HG03378 (cell line): Measurements from ENCODE around the gene GPX7.
"Not testable (repeated sequence)": the region's sequence is repeated elsewhere in the genome, so short reads cannot be mapped to it uniquely, and the experiment has no call there.

Source experiments
- ATAC-seq: cut with Tn5 transposase; IDR thresholded peaks from one replicate; pipeline ENCODE4 v1.9.1; 2021; ENCODE audit warnings: mild to moderate bottlenecking, moderate library complexity; ENCODE audit not compliant: unreplicated experiment

Gene GPX7

DNA sequence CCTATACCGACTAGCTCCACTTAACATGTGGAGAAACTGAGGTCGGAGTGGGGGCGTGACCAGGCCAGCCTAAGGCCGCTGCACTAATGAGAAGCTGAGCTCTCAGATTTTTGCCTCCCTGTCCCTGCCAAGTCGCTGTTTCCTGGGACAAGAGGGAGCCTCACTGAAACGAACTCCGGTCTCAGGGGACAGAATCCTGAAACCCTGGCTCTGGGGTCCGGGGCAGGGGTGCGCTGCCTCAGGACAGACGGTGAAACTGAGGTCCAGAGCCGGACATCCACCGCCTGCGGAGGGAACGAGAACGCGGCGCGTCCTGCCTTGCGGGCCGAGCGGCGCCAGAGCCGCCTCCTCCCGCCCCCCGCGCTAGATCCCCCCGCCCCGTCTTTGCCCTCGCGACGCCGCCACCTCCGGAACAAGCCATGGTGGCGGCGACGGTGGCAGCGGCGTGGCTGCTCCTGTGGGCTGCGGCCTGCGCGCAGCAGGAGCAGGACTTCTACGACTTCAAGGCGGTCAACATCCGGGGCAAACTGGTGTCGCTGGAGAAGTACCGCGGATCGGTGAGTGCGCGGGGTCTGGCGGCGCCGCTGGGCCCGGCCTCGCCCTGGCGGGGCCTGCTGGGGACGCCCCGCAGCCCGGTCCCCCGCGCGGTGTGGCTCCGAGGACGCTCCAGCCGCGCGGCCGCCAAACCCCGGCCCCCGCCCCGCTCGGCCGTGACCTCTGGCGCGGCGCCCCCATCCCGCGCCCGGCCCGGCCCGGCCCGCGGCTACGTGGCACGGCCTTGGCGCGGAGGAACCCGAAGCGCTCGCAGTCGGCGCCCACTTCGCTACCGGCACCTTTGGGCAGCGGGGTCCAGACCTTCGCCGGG is at the start of gene GPX7:
GPX7 (plus strand) TSS at position 381 of the 865 bp plus-strand sequence; CDS start at position 420, 39 bp downstream.
- no peak for ATAC-seq

DNA sequence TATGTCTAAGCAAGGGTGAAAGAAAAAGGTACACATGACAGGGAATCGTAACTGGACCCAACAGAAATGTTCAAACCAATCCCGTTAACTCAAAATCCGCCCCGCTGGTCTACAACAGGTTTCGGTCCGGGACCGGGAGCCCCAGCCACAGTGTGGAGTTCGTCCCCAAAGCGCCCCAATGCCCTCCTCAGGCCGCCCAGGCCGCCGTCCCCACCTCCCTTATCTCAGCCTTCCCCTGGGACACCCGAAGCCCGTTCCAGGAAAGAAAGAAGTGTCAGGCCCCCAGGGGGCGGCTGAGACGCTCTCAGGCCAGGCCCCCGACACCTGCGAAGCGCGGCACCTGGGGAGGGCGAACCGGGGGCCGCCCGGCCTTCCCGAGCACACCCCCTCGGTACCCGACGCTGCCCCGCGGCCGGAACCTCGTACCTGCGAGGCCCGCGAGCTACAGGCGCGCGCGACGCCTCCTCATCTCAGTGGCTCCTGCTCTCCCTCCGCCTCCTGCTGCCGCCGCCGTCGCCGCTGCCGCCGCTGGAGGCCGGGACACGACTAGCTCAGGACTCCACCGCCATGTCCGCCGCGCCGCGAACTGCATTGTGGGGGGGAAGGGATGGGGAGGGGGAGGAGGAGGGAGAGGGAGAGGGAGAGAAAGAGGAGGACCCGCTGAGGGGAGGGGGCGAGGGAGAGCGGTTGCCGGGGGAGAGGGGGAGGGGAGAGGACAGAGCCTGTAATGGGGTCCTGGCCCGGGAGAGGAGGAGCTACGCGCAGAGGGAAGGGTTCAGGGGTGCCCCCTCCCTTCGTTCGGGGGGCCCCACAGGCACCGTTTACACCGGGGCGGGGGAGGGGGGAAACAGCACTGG is 49.4 kb upstream of the GPX7 start, which contains the start of gene TUT4:
TUT4 (minus strand) TSS at position 588 of the 857 bp plus-strand sequence. CDS start 26,812 bp downstream, outside the sequence.
- ATAC-seq: peak; percentile 39

DNA sequence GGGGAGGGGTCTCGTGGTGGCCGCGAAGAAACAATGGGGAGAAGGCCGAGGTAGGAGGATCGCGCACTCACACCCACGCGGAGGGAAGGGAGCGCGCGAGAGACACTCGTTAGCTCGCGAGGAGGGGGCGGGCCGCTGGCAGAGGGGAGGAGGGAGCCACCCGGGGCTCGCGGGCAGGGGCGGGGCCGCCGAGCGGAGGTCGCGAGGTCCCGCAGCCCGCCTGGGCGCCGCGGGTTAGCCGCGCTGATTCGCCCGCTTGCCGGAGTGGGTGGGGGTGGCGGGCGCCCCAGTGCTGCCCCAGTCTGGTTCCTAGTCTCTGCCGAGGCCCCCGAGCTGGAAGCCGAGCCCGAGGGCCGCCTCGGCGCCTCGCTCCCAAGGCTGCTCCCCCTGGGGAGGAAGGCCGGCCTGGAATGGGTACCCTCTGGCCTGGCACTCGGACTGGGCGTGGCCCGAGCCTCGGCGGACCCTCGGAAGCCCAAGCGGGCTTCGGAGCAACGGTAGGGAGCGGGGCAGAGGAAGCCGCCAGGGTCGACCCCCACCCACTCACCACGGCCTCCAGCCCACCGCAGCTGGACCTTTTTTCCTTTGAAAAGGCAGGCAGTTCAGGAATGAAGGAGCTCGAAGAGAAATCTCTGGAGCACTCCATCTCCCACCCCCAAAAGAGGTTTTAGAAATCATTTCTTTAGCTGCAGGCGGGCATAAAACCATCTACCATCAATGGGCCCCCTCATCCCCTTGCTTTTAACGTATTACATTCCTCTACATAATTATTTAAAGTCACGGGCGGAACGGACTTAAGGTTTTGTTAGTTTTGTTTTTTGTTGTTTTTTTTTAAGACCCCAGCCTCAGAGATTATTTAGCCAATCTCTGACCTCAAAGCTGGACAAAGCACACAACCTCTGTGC is 48.6 kb upstream of the GPX7 start:
- no peak for ATAC-seq

GRCh38 chr1:52554267-52554640 is 47.9 kb upstream of the GPX7 start:
- ATAC-seq: no peak

DNA sequence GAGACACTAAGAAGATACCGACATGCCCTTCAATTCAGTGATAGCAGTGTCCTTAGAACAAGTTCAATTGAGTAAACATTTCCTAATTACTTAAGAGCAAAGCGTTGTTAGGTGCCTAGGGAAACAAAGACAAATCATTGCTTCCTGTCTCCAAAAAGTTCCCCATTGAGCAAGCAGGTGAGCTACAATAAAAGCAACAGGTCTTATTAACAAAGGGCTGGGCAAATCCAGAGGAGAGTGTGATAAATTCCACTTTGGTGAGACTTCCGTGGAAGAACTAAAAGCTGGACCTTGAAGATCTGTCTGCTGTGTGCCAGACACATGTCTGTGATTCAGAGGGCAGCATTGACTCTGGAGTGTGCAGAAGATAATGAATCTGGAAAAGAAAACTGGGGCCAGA is 47.4 kb upstream of the GPX7 start:
- ATAC-seq: no peak

DNA sequence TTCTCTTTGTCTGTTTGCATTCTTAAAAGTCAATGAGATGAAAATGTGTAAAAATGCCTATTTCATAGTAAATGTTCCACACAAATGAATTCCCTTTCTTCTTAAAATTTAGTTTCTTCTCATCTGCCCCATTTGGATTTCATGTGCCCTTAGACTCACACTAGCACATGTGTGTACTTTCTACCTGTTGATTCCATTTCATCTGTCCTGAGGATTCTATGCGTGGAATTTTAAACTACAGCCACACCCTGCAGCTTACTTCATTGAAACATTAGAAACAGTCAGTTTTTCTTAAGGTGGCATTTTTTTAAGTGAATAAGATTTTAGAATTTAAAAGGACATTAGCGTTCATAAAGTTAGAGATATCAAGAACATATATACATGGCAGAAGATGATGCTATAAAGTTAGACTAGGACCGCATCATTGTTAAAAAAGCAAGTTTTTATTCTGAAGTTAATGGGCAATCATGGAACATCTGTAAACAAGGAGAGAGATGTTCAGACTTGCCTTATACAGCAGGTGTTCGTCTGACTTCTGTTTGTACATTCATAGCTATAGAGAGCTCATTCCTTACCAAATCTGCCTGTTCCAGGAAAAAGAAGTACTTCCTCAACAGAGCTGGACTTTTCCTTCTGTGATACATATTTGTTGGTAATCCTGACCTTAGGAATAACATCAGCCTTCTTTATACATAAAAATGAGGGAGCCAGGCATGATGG is 45.4 kb upstream of the GPX7 start:
- ATAC-seq: no peak

- ATAC-seq: no peak
These were observed 43.2 kb upstream of the GPX7 start for GRCh38 chr1:52558941-52559340.

DNA sequence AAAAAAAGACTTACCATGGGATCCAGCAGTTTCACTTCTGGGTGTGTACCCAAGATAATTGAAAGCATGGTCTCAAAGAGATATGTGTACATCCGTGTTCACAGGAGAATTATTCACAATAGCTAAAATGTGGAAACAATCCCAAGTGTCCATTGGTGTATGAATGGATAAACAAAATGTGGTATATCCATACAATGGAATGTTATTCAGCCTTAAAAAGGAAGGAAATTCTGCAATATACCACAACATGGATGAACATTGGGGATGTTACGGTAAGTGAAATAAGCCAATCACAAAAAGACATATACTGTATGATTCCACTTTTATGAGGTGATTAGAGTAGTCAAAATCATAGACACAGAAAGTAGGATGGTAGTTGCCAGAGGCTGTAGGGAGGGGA is 42.3 kb upstream of the GPX7 start:
- no peak for ATAC-seq

DNA sequence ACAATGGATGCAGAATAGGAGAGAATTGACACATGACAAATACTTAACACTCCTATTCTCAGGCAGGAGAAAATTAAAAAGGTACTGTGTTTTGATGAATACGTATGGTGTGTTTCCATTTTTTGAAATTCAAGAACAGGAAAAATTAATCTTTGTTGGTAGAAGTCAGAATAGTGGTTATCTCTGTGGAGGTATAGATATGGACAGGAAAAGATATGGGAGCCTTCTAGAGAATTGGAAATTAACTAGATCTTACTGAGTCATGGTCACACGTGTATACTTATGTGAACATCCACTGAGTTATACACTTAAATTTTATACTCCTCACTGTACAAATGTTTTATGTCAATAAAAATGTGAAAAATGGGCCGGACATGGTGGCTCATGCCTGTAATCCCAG is 39.4 kb upstream of the GPX7 start:
- no peak for ATAC-seq

- ATAC-seq: no peak
These were observed 34.2 kb upstream of the GPX7 start for GRCh38 chr1:52567943-52568342.

DNA sequence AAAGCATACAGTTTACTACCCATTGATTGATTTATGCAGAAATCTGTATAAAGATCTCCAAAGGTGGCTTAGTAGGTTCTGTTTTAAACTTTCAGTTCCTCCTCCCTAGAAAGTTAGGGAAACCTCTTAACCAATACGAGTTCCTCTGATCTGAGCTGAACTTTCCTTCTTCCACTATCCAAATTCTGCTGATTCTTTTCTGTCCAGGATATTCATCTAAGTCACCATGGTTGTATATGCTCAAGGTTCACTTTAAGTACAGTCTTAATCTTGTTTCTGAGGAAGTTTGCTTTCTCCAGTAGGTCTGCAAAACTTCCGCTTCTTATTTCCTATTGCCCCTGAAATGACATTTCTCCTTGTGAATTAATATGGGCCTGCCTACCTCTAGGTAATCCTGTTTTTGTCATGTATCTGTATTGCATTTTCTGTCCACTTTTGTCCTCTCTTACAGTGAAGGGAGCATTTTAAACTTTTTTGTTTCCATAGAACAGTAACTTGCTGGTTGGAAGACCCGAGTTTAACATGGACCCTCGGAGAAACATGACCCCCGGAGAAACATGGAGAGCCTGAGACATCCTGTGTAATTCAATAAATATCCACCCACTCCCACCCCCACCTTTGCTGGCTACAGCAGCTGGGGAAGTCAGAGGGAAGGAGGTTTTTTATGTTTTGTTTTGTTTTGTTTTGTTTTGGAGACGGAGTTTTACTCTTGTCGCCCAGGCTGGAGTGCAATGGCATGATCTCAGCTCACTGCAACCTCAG is 32.5 kb upstream of the GPX7 start:
- ATAC-seq: no peak

DNA sequence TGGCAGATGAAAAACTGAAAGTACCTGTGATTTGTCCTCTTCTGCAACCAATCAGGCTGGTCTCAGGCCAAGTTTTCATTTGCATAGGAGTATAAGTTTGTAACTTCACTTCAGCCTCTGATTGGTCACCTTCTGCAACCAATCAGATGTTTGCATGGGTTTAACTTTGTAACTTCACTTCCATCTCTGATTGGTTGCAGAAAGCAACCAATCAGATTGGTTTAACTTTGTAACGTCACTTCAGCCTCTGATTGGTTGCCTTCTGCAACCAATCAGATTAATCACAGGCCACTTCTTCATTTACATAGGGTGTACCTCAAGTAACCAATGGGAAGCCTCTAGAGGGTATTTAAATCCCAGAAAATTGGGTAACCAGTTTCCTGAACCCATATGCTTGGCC is 30.4 kb upstream of the GPX7 start:
- no peak for ATAC-seq

DNA sequence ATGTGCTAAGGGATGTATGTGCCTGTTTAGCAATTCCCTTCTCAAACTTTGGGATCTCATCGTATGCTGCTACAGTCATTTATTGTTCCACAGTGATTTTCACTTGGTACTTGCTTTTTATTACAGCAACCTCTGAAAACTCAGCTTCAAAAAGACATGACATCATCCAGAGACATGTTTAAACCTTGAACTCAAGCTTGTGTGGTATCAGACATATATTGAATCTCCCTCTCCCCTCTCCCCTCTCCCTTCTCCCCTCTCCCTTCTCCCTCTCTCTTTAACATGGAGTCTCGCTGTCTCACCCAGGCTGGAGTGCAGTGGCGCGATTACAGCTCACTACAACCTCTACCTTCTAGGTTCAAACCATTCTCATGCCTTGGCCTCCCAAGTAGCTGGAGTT is 29.8 kb upstream of the GPX7 start:
- ATAC-seq: no peak

- ATAC-seq: no peak
These were observed 27.6 kb upstream of the GPX7 start for GRCh38 chr1:52574594-52574993.

- no peak for ATAC-seq
These were observed 26.1 kb upstream of the GPX7 start for GRCh38 chr1:52576074-52576473.

DNA sequence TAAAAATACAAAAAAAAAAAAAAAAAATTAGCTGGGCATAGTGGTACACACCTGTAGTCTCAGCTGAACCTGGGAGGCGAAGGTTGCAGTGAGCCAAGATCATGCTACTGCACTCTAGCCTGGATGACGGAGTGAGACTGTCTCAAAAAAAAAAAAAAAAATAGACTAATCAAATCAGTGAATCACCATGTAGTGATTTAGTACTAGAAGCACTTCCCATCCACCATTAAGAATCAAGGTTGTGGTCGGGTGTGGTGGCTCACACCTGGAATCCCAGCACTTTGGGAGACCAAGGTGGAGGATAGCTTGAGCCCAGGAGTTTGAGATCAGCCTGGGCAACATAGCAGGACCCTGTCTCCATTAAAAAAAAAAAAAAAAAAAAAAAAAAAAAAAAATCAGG is 24.1 kb upstream of the GPX7 start:
- ATAC-seq: not testable (repeated sequence)

GRCh38 chr1:52579415-52579814 is 22.8 kb upstream of the GPX7 start:
- no peak for ATAC-seq

DNA sequence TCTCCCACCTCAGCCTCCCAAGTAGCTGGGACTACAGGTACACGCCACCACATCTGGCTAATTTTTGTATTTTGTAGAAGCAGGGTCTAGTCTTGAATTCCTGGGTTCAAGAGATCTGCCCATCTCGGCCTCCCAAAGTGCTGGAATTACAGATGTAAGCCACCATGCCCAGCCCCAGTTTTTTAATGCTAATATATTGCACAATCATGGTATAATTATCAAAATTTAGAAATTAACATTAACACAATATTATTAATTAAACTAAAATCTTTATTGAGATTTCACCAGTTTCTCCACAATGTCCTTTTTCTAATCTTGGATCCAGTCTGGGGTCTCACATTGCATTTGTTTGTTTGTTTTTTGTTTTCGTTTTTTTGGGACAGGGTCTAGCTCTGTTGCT is 21.9 kb upstream of the GPX7 start:
- no peak for ATAC-seq

DNA sequence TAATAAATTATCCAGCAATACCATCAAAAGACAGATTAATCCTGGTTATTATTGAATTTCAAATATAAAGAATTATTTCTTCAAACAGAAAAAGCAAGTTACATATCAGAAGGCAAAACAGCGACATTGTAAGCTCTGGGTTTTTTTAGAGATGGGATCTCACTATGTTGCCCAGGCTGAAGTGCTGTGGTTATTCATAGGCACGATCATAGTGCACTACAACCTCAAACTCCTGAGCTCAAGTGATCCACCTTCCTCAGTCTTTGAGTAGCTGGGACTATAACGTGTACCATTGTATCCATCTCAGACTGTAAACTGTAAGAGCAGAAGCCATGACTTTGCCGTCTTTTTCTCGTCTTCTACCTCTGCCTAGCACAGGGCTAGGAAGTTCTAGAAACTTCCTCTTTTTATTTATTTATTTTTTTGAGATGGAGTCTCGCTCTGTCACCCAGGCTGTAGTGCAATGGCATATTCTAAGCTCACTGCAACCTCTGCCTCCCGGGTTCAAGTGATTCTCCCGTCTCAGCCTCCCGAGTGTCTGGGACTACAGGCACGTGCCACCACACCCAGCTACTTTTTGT is 20.0 kb upstream of the GPX7 start:
- no peak for ATAC-seq
